Bronchial epithelial cell (primary cell): ENCODE data around the gene LEUTX. TPM values are rescaled to one million over a fixed set of nuclear protein-coding genes. Genes with fewer than 3 reads are reported as not detected.

Experiments used
- DNase-seq: peaks from one replicate; pipeline ENCODE4 v3.0.0-alpha.2; 2010; ENCODE audit warnings: low read depth
- FAIRE-seq: peaks from 2 replicates; lab custom pipeline; 2011; peaks lifted over from hg19 to GRCh38; lab: Jason Lieb, UNC
- H3K27me3 ChIP-seq: 2 replicates; pipeline ENCODE4 v1.5.1; 2011; ENCODE audit warnings: low read length; ENCODE audit not compliant: control insufficient read depth, insufficient read depth
- H3K36me3 ChIP-seq: 2 replicates; pipeline ENCODE4 v1.5.1; 2011; ENCODE audit warnings: low read length; ENCODE audit not compliant: control insufficient read depth, insufficient read depth
- H3K4me3 ChIP-seq: 2 replicates; pipeline ENCODE4 v1.5.1; 2011; ENCODE audit warnings: mild to moderate bottlenecking, low read depth, low read length, control low read depth
- total RNA-seq: library from RNA; depleted of rRNA; stranded (reverse); fragments of >200 nt; gene quantifications from 2 replicates; pipeline ENCODE4 v1.2.1, GENCODE V29; 2014
- TF ChIP-seq, protein P1 (sequence below): IDR thresholded peaks from 2 replicates; pipeline ENCODE4 v1.5.1; 2011; ENCODE audit warnings: mild to moderate bottlenecking, moderate library complexity, low read length, control low read depth, inconsistent platforms; ENCODE audit not compliant: insufficient read depth, severe bottlenecking

The LEUTX gene
- total RNA-seq, 1 donor from 2014 or later, result not detected

DNA sequence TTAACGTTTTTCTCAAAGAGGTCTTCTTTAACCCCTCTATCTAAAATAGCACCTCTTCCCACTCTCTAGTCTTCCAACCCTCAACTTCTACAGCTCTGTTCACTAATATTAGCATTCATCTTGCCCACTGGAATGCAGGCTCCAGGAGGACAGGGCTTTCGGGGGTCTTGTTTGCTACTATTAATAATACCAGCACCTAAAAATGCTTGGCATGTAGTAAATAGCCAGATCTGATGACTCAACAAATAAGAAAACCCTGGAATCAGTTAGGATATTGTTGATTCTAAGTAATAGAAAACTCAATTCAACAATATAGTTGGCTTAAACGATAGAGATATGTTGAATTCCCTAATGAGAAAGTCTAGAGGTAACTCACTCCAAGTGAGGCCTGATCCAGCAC lies 41.1 kb downstream of the LEUTX start:
- Histone ChIP-seq H3K4me3 (no peak overlapping the region), H3K36me3 (no peaks in the 10 kb centered on the region), H3K27me3 (no peaks in the 10 kb centered on the region)
- no peak for DNase-seq
- no peak for FAIRE-seq
- TF ChIP-seq, protein P1, sequence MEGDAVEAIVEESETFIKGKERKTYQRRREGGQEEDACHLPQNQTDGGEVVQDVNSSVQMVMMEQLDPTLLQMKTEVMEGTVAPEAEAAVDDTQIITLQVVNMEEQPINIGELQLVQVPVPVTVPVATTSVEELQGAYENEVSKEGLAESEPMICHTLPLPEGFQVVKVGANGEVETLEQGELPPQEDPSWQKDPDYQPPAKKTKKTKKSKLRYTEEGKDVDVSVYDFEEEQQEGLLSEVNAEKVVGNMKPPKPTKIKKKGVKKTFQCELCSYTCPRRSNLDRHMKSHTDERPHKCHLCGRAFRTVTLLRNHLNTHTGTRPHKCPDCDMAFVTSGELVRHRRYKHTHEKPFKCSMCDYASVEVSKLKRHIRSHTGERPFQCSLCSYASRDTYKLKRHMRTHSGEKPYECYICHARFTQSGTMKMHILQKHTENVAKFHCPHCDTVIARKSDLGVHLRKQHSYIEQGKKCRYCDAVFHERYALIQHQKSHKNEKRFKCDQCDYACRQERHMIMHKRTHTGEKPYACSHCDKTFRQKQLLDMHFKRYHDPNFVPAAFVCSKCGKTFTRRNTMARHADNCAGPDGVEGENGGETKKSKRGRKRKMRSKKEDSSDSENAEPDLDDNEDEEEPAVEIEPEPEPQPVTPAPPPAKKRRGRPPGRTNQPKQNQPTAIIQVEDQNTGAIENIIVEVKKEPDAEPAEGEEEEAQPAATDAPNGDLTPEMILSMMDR, result no peak

GRCh38 chr19:39820696-39821095 lies 42.0 kb downstream of the LEUTX start:
- FAIRE-seq (no peak), DNase-seq (no peak)

DNA sequence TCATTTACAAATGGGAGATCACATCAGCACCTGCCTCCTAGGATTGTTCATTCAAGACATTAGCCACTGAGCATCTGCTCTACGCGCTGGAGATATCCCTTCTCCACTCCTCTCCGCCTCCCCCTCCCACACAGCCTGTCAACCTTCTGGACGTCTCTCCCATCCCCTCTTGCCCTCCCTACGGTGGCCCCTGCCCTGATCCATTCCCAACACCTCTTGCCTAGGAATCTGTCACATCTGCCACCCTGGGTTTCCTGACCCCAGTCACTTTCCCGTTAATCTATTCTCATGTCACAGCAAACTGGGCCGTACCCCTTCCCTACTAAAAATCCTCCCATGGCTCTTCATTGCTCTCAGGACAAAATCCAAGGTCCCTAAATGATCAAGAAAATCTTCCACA lies 45.0 kb downstream of the LEUTX start:
- peaks cover 8% of the 10 kb centered on the region for H3K36me3 ChIP-seq
- TF ChIP-seq, protein P1, result no peak
- DNase-seq, result no peak
- H3K27me3 ChIP-seq, result no peaks in the 10 kb centered on the region
- FAIRE-seq, result no peak
- peak overlapping the region; percentile 67 for H3K4me3 ChIP-seq

More at GRCh38 chr19:39820696-39821095, 42.0 kb downstream of the LEUTX start:
- no peak overlapping the region for H3K4me3 ChIP-seq
- H3K36me3 ChIP-seq, result no peaks in the 10 kb centered on the region
- no peaks in the 10 kb centered on the region for H3K27me3 ChIP-seq
- TF ChIP-seq, protein P1, result no peak

DNA sequence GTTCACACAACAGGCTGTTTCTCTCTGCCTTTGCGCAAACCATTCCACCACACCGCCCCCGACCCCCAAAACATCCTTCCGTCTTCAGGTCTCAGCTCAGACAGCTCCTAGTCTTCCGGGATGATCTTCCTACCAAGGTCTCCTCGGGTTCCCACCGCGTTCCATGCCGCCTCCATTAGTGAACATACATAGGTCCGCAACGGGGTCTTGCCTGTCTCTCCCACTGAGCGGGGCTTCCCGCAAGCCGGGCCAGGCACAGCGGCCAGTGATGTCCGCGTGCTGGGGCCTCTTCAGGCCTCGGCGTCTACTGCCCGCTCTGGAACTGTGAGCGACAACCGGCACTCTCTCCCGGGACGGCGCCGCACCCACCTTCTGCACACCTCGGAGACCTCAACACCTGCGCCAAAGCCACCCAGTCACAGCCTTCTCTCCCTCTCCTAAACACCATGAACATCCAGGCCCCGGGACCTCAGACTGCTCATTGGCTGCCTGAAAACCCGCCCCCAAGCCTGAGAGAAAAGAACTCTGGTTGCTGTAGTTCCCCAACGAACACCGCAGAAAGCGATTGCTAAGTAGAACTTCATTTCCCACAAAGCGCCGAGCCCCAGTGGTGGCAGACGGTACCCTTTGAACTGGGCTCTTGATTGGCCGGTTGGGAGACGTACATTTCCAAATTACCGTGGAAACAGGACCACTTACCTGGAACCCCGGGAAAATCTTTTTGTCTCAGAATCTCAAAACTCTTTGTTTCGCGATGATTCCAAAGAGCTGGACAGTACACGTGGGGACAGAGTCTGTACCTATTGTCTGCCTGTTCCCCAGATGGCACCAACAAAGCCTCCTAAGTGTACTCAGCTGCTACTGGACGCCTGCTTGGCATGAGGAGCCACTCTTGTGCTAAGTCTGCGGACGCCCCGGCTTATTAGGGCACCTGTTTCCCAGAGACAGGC lies 45.8 kb downstream of the LEUTX start:
- FAIRE-seq (peak; percentile 82), DNase-seq (peak; percentile 92)
- no peaks in the 10 kb centered on the region for H3K27me3 ChIP-seq
- TF ChIP-seq, protein P1, result no peak
- peak overlapping the region; percentile 67 for H3K4me3 ChIP-seq
- H3K36me3 ChIP-seq, result peaks cover 10% of the 10 kb centered on the region

GRCh38 chr19:39825093-39825463 lies 46.4 kb downstream of the LEUTX start:
- no peaks in the 10 kb centered on the region for H3K27me3 ChIP-seq
- FAIRE-seq (no peak), DNase-seq (no peak)
- TF ChIP-seq, protein P1, result no peak
- H3K4me3 ChIP-seq, result no peak overlapping the region
- H3K36me3 ChIP-seq, result peaks cover 14% of the 10 kb centered on the region
